ENCODE data around the gene HNF1B.

The HNF1B gene

DNA sequence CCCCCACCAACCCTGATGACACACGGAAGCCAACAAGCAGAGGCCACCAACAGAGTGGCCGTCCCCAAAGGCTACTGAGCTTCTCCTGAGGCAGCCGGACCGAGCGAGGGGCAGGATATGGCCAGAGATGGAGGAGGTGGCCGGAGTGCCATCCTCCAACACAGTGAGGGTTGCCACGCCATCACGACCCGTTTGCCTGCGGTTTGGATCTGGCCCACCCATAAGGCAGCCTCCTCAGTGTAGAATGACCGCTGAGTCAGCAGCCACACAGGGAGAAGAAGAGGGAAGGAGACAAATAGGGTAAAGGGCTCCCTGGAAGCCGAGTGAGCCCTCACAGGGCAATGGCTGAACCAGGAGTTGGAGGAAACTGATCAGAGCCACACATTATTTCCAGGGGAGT, 13.8 kb downstream of the HNF1B start:
- DNase-seq, result no peak

DNA sequence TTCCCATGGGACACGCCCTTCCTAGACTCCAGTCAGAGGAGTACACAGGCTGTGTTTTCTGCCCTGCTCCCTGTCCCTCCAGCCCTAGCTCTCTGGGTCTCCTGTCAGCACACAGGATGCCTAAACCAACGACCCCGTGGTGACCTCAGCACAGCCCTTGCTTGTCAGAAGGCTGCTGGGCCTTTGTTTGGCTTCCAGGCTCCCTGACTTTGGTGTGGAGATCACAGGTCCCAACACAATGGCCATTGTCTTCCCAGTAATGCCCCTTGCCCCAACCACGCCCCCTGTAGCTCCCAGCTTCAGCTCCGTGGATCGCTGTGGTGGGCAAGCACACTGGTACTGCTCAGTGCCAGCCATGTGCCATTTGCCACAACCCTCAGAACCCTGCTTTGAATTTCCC, 15.0 kb downstream of the HNF1B start:
- peak; percentile 60 for DNase-seq

DNA sequence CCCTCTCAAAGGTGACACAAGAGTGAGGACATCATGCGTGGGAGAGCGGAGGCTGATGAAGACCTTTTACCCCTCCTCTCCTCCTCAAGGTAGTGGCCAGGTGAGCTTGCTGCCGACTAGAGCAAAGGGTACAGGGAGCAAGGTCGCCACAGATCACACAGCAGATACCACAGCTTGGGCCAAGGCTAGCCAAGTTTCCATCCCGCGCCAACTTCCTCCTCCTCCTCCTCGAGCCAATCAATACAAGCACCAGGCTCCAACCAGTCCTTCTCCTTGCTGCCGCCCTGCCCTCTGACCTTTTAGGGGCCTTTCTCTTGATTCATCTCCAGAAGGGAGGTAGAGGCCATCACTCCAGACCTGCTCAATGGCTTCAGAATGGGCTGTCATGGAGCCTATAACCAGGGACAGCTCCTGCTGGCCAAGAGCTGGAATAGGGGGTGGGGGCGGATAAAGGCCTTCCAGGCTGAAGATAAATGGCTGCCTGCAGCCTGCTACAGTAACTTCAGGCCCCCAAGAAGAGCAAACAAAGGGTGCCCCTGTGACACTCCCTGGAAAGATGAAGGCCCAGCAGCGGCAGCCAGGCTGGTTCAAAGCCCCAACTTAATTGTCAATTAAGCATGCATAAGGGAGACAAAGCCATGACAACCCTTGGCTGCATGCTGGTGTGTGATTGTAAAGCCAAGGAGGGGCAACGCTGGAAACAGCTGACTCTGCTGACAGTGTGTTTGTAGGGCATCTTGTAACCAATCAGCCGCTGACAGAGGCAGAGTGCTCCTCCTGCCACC, 17.8 kb downstream of the HNF1B start:
- peak; percentile 77 for DNase-seq

DNA sequence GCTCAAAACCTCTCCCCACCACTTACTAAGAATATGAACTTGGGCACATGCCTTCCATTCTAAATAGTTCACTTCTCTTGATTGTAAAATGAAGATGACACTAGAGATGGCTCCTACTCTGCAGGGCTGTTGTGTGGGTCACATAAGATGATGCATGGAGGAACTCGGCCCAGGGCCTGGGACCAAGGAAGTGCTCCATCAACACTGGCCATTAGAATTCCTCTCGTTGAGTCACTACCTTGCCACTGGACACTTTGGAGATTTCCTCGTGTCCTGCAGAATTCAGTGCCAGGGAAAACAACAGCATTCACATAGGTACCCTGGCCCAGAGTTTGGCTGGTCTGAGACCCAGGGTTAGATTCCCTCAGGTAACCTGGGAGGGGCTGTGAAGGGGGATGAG, 18.6 kb downstream of the HNF1B start:
- no peak for DNase-seq

DNA sequence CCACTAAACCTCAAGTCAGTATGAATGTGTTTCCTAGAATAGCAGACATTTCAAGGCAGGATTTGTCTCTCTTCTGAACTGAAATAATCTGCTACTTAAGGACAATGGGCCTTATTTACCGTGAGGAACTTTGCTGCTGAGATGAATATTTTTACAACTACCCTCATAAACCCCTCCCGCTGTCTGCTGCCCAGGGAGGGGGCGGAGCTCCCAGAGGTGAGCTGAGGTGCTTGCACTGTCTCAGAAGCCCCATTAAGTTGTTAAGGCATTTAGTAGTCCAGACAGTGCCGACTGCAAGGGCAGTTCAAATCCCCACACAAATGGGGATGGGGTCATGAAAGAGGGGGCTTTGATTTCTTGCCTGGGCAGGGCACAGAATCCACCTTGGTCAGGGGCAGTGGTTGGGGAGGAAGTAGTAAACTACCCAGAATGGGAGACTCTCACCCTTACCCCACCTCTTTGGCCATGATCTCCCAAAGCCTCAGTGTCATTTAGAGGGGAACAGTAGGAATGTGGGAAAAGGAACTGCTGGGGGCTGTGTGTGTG, 19.2 kb downstream of the HNF1B start:
- DNase-seq, result no peak

DNA sequence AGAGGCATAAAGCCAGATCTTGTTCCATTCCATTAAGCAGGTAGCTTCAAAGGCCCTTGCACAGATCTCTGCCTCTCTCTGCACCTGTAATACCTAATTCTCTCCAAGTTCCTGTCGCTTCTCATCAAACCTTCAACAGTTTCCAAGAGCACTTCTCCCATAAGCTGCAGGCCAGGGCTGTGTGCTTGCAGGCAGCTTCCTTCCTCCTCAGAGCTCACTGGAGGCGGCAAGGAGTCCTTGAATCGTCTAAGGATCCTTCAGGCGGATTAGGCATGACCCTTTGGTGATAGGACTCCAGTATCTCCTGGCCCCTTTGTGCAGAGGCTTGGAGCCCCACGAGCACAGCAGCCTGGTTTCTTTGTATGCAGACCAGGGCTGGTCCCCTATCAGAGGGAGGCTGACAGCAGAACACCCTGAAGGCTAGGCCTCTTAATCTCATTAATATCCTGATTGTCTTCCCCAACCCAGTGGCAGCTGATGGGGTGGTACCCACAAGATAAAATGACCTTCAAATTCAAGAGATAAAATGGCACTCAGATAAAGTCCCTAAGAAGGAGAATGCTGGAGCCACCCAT, 19.8 kb downstream of the HNF1B start:
- no peak for DNase-seq

DNA sequence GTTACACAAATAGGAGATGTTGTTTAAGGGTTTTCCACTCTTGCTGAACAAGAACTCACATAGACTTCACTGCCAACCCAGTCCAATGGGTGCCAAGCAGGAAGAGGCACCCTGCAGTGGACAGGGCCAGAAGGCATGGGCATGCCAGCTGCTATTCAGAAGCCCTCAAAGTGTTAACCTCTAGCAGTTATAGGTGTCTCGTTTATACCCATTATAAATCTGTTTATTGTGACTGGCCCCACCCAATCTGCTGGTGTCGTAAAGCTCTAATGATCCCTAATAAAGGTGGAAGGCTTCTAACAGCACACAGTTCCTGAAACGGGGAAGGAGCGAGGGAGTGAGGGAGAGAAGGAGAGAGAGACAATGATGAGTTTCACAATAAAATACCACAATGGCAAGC, 23.9 kb downstream of the HNF1B start:
- no peak for DNase-seq

DNA sequence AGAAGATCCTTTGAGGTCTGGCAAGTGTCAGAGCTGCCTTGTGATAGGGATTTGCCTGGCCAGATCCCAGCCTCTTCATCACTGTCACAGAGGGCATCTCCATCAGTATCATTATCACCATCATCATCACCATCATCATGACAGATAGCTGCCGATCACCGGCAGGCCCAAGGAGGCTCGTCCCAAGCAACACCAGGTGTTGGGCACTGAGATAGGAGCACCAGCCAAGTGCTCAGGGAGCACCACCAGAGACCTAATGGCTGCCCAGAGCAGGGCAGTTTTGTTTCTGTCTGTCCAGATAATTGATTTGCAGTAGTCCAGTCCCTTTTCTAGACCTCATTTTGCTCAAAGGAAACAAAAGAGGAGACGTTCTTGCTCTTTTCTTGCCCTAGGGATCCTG, 25.0 kb downstream of the HNF1B start:
- no peak for DNase-seq

DNA sequence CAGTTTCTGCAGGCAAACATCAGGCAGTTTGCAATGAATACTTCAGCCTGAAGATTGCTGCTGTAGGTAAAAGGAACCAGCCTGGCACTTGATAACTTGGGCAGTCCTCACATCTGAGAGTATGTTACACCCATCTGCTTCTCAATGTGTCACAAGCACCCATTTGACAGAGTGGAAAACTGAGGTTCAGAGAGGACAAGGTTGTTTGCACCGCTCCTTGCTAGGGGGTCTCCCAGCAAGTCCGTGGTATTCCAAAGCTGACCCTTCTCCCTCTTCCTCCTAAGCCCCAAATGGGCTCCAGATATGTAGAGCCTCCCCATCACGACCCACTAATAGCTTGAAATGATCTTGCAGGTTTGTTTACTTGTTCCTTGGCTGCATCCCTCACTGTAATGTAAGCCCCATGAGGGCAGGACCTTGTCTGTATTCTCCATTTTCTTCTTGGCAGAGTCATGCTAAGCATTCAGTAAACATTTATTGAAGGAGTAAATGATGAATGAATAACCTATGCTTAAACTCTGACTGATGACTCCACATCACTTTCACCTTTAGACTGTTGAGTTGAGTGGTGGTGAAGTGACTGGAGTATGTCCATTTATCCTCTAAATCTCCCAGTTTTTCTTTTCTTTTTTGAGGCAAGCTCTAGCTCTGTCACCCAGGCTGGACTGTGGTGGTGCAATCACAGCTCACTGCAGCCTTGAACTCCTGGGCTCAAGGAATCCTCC, 26.4 kb downstream of the HNF1B start:
- DNase-seq, result no peak

DNA sequence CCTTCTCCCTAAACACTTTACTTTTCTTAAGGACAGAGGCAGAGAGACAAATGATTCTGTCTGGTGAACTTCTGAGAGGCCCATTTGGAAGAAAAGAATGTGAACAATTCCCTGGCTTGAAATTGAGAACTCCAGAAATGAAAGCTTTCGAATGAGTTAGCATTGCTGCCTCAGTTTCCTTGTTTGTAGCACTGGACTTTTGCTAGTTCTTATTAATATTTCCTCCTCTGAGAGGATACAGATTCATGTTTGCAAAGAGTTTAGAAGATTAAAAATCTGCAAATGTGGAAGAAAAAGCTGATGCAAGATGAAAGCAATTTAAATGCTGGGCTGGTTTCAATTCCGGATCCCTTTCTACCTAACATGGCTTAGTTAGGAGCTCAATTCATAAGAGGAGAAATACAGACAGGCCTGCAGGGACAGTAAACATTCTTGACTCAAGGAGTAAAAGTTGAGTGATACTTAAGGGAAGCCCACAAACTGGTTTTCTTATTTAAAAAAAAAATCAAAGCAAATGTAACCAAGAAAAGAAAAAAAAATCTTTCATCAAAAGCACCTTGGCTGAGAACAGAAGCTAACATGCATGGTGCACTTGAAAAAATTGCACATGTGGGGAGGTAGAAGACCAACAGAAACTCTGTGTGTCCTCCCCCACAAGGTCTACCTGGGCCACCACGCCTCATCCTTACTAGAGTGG, 27.1 kb downstream of the HNF1B start:
- no peak for DNase-seq

DNA sequence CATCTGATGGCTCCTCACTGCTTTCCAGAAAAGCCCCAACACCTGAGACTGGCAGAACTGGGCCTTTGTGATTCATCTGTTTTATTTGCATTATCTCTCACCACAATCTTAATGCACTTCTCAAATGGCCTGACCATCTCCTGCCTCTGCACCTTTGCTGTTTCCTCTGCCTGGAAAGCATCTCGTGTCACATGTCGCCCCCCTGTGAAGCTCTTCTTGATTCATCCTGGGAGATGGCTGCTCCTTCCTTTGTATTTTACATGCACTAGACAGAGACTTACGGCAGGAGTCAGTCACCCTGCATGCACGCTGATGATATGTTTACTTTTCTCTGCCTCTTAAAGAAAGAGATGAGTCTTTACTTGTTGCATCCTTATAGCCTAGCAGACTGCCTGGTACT, 30.0 kb downstream of the HNF1B start:
- no peak for DNase-seq

DNA sequence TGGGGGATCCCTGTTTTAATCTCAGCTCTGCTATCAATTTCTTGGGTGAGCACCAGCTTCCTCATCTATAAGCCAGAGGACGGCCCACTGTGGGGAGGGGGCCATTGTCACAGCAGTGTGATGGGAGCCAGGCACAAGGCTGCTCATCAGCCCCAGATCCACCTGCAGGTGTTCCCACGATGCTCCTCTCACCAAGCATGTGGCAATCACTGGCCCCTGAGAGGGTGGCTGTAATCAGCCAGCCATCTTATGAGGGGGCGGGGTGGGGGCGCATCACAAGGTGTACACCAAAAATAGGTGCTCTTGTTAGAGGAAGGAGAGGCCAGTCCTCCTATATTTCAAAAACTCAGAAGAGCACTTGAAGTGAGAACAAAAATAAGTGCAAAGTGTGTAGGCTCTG, 31.2 kb downstream of the HNF1B start:
- no peak for DNase-seq

DNA sequence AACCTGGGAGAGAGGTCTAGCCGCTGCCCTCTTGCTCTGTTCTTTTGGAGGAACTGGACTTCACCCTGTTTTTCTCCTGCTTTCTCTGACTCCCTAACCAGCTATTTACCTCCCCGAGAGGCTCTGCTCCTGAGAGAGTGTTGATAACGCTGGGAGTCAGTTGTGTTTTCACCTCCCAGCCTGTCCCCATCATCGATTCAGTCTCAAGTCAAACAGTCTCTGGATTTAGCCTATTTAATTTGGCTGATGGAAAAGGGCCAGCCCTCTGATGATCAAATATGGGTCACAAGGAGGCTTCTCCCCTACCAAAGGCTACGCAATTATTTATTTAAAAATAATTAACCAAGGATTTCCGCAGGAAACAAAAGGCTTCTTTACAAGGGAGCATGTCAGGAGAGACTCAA, 31.8 kb downstream of the HNF1B start:
- no peak for DNase-seq

DNA sequence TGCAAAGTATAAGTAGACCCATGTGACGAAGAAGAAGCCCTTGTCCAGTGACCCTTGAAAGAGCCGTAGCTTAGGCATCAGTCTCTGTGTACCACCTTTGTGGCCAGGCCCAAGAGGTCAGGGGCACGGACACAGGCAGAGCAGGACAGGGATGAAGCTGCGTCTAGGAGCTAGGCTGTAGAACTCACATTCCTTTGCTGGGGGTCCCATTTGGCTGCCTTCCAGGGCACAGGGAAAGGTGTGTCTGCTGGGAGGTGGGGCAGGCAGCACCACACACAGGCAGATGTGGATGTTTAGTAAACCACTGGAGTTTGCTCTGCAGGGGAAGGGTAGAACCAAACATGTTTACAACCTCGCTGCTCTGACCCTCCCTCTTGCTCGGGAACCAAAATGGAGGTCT, 33.7 kb downstream of the HNF1B start:
- DNase-seq, result no peak

DNA sequence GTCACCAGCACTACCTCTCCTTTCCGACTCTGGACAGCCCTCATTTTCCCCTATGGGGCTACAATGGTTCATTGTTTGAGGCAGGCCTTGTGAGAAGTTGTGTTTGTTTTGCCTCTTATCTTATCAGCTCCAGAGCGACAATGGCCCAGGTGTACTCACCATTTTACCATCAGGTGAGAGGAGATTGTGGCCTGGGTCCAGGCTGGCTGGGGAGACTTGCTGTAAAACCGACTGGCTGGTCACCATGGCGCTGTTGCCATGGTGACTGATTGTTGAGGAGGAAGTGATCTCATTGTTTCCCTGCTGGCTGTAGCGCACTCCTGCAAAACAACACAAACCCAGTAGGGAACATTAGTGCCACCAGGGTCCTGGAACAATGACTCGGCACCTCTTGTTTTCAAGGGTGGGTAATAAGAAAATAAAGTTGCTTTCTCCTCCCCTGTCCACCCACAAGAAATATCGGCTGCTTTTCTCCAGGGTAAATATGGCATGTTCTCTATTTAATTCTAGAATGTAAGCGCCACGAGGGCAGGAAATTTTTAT, 34.4 kb downstream of the HNF1B start:
- peak; percentile 71 for DNase-seq

DNA sequence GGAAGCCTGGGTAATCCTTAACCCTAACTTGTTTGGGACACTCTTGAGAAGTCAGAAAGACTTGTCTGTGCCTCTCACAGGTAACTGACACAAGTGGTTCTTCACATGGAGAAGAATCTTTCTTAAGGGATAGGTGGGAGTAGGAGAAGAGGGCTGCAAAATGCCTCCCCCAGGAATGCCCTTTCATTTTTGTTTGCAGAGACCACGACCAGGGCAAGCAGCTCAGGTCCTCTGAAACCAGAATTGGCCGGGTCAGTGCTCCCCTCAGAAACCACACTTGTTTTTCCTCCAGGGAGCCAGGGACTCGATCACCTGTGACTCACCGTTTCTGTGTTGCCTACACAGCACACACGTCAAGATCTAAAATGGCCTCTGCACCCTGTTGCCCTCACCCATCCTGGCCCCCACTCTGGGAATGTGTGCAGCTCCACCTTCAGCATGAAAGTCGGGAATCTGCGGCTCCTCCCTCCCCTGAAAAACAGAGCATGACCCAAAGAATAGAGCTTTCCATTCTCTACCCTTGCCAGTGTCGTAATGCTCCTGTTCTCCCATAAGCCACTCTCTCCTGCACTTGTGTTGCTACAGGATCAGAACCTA, 36.1 kb downstream of the HNF1B start:
- no peak for DNase-seq

DNA sequence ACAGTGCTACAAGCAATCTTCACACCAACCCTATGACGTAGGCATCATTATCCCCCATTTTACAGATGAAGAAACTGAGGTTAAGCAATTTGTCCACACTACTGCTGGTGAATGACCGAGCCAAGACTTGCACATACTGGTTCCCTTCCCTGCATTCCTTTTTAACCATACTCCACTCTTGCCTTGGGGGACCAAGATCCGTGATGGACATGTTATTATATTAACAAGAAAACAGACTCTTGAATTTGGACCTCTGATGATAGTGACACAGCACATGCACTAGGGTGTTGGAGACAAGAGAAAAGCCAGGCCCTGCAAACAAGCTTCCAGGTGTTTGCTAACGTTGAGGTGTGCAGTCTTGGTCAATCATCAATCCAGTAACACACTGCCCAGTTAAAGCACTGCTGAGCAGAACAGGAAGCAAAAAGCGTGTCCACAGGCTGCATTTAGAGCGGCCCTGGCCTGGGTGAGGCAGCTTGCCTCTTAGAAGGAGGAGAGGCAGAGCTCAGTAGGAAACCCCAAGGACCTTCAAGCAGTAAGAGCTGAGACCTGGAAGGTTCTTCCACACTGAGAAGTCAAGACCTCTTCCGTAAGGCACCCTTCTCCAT, 36.7 kb downstream of the HNF1B start:
- DNase-seq, result no peak

DNA sequence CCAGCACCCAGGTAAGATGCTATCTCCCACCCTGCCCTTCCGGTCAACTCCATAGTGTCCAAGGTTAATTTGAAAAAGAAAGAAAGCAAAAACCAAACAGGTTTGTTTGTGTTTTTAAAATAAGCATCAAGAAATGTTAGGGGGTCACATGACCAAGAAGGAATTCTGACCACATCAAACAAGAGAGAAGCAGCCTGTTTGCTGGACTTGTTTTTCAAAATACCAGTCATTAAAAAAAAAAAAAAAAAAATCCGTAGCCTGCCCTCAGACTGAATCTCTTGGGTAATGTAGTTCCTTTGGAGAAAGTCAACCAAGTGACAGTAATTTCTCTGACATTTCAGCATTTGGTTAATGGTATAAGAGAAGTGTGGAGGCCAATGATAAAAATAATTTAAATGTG, 38.4 kb downstream of the HNF1B start:
- DNase-seq, result peak; percentile 42

DNA sequence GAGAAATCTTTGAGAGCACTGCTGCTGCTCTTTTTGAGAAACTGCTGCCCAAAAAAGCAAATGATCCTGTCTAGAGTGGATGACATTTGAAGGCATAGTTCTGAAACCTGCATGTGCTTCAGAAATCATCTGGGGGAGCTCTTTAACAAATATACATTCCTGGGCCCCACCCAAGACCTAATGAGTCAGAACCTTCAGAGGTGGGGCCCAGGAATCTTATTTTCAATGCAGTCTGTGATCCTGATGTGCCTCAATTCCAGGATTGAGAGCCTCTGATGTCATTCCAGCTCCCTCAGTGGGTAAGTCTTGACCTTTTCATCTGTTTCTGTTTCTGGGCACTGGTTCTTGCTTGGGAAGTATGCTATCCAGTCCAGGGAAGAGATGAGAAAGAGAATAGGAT, 42.3 kb downstream of the HNF1B start:
- DNase-seq, result no peak

DNA sequence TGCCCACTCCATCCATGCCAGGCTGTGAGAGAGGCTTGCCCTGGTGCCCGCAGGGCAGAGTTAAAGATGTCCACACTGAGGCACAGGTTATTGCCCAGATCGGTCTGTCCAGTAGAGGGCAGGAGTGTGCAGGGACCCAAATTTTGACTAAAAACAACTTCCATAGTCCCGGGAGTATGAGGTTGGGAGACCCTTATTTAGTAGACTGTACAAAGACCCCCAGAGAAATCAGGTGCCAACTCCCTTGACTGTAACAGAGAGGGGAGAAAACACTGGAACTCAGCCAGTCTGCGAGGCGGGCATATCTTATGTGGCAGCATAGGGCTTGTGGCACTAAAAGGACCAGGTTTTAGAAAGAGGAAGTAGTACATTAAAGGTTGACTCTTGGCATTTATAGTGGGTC, 43.4 kb downstream of the HNF1B start:
- no peak for DNase-seq

DNA sequence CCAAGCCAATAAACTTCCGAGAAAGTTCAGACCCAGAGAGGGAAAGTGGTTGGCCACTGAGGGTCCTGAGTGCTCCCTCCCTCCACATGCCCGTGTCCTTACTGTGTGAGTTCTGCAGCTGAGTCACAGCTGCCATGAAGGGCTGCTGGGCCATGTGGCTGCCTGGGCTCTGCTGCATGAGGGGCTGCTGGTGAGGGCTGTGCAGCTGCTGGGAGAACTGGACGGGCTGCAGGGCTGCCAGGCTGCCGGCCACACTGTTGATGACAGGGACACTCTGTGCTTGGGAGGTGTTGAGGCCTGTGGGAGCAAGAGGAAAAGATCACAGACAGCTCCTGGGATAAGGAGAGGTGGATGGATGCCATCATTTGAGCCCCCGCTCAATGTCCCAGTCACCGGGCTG, 44.0 kb downstream of the HNF1B start:
- DNase-seq, result no peak

DNA sequence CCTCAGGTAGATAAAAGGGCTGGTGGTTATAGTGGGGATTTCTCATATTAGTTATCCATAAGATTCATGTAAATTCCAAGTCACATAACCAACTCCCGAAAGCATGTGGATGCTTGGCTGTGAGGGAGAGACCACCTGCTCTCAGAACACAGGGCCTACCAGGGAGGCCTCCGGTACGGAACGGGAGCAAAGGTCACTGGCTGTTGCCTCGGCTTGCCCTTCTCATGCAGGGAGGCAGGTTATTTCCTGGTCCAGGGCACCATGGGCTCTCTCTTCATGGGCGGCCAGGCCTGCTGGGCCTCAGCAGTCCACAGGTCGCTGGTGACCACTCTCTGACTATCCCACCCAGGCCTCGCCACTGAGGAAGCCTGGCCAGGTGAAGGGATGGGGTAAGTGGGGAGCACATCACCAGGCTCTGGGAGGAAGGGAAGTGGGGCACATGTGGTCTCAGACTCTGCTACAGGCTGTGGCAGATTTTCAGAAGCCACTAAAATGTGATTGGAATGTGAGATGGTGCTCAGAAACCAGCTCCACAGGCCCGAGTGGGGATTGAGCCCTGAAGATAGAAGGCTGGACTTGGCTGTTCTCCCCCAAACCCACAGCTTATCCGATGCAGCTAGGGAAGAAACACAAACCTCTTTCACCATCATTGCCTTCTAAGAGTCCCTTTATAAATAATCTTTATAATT, 45.4 kb downstream of the HNF1B start:
- DNase-seq, result no peak
